ENCODE data around the gene CAPZB. TPM values are rescaled to one million over a fixed set of nuclear protein-coding genes. Genes with fewer than 3 reads are reported as not detected.

CAPZB gene
- total RNA-seq, 1 donor from 2014 or later, result 326 TPM

DNA sequence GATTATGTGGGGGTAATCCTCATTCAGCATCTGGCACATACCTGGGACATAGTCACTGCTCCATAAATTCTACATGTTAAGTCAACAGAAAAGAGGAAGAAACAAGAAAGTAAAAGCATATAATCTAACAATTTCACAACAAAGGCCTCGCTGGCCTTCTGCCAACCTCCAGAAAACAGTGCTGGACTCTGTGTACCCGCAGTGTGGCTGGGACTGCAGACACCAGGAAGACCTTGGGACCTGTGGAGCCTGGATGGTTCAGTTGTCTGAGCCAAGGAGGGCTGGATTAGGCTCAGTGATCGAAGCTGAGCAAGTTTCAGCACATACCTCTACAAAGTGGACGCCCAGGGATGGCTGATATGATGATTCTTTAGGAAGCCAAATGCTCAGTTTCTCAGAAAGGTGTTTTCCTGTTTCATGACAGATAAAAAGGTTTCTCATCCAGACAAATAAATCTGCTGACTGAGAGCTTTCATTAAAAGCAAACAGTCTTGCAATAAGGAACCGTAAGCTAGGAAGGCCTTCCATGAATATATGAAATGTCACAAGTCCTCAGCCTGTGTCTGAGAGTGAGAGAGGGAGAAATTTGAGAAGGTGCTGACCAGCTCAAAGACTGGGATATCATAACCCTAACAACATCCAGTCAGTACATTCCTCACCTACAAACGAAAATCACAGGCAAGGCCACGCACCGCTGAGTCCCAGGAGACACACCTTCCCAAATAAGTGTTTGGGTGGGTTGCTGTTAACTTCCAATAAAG lies 48.4 kb downstream of the CAPZB start:
- peaks cover 9% of the 10 kb centered on the region for H3K9me3 Mint-ChIP-seq (ENCODE audit: unreplicated experiment)
- peaks cover 52% of the 10 kb centered on the region for H3K4me1 Mint-ChIP-seq (ENCODE audit: low read depth, unreplicated experiment)
- no peak overlapping the region for H3K4me3 Mint-ChIP-seq (ENCODE audit: unreplicated experiment)
- H3K36me3 Mint-ChIP-seq (ENCODE audit: unreplicated experiment), result no peaks in the 10 kb centered on the region
- no peak for DNase-seq
- H3K27ac Mint-ChIP-seq (ENCODE audit: unreplicated experiment), result no peak overlapping the region
- H3K27me3 Mint-ChIP-seq (ENCODE audit: unreplicated experiment), result peaks cover 4% of the 10 kb centered on the region
- TF ChIP-seq, protein P1, sequence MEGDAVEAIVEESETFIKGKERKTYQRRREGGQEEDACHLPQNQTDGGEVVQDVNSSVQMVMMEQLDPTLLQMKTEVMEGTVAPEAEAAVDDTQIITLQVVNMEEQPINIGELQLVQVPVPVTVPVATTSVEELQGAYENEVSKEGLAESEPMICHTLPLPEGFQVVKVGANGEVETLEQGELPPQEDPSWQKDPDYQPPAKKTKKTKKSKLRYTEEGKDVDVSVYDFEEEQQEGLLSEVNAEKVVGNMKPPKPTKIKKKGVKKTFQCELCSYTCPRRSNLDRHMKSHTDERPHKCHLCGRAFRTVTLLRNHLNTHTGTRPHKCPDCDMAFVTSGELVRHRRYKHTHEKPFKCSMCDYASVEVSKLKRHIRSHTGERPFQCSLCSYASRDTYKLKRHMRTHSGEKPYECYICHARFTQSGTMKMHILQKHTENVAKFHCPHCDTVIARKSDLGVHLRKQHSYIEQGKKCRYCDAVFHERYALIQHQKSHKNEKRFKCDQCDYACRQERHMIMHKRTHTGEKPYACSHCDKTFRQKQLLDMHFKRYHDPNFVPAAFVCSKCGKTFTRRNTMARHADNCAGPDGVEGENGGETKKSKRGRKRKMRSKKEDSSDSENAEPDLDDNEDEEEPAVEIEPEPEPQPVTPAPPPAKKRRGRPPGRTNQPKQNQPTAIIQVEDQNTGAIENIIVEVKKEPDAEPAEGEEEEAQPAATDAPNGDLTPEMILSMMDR (IDR thresholded peaks at IDR 0.05; ENCODE audit: partially characterized antibody, unreplicated experiment), result no peak

DNA sequence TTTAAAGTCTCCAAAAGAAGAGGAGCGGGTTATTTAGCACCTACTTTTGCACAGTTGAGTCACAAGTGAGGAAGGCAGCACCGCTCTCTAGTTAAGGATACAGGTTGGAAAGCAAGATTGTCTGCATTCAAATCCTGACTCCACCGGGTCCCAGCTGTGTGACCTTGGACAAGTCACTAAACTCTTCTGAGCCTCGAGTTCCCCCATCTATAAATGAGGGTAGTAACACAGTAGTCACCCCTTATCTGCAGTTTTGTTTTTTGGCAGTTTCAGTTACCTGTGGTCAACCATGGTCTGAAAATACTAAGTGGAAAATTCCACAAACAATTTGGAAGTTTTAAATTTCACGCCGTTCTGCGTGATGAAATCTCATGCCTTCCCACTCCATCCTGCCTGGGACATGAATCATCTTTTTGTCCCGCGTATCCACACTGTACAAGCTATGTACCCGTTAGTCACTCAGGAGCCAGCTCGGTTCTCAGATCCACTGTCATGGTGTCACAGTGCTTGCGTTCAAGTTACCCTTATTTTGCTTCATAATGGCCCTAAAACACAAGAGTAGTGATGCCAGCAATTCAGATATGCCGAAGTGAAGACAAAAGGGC lies 49.4 kb downstream of the CAPZB start:
- DNase-seq, result no peak
- TF ChIP-seq, protein P1 (IDR thresholded peaks at IDR 0.05; ENCODE audit: partially characterized antibody, unreplicated experiment), result no peak
- Mint-ChIP-seq H3K9me3 (ENCODE audit: unreplicated experiment) (peaks cover 9% of the 10 kb centered on the region), H3K27me3 (ENCODE audit: unreplicated experiment) (peaks cover 4% of the 10 kb centered on the region), H3K36me3 (ENCODE audit: unreplicated experiment) (no peaks in the 10 kb centered on the region), H3K27ac (ENCODE audit: unreplicated experiment) (no peak overlapping the region), H3K4me3 (ENCODE audit: unreplicated experiment) (no peak overlapping the region), H3K4me1 (ENCODE audit: low read depth, unreplicated experiment) (peaks cover 46% of the 10 kb centered on the region)

DNA sequence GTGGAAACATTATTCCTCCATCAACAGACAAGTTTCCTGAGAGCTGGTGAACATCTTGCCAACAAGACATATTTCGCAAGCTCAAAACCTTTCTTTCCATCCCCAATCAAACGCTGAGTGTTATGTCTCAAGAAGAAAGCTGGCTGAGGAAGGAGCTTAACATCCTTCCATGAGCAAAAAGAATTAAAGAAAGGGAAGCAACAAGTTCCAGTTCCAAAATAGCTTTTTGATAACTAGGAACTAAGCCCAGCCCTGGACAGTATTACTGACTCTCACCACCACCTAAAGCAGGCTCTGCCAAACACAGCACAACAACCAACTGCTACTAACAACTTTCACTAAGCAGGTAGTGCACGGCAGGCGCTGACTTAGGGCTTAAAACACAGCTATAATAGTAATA lies 50.2 kb downstream of the CAPZB start:
- Mint-ChIP-seq H3K36me3 (ENCODE audit: unreplicated experiment) (no peaks in the 10 kb centered on the region), H3K4me3 (ENCODE audit: unreplicated experiment) (no peak overlapping the region), H3K27ac (ENCODE audit: unreplicated experiment) (no peak overlapping the region), H3K27me3 (ENCODE audit: unreplicated experiment) (peaks cover 4% of the 10 kb centered on the region), H3K9me3 (ENCODE audit: unreplicated experiment) (peaks cover 9% of the 10 kb centered on the region), H3K4me1 (ENCODE audit: low read depth, unreplicated experiment) (peaks cover 47% of the 10 kb centered on the region)
- TF ChIP-seq, protein P1 (IDR thresholded peaks at IDR 0.05; ENCODE audit: partially characterized antibody, unreplicated experiment), result no peak
- no peak for DNase-seq

DNA sequence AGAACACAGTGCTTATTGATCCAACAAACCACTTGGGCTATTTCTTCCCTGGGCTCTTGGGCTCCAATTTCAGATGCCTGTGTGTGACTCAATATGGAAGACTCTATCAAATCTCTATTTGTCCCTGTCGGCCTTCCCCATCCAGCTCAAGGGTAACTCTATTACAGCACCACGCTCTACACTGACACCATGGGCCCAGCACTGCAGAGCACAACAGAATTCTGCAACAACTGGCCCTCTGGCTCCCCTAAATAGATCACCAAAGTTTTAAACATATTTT lies 51.7 kb downstream of the CAPZB start:
- Mint-ChIP-seq H3K4me1 (ENCODE audit: low read depth, unreplicated experiment) (peaks cover 48% of the 10 kb centered on the region), H3K4me3 (ENCODE audit: unreplicated experiment) (peak overlapping the region; percentile 52), H3K9me3 (ENCODE audit: unreplicated experiment) (peaks cover 9% of the 10 kb centered on the region), H3K27me3 (ENCODE audit: unreplicated experiment) (peaks cover 4% of the 10 kb centered on the region), H3K36me3 (ENCODE audit: unreplicated experiment) (no peaks in the 10 kb centered on the region), H3K27ac (ENCODE audit: unreplicated experiment) (peak overlapping the region; percentile 92)
- no peak for DNase-seq
- TF ChIP-seq, protein P1 (IDR thresholded peaks at IDR 0.05; ENCODE audit: partially characterized antibody, unreplicated experiment), result no peak
